Putamen (tissue), 1 donor: ENCODE results near the gene FMOD.

Experiments used
- DNase-seq: peaks from one replicate; pipeline ENCODE4 v3.0.0-alpha.2; 2016; ENCODE audit warnings: low spot score

FMOD gene

GRCh38 chr1:203360547-203361185 is 9.7 kb upstream of the FMOD start:
- no peak for DNase-seq

- DNase-seq = no peak
Observed at GRCh38 chr1:203359010-203359571, 8.2 kb upstream of the FMOD start.

GRCh38 chr1:203354246-203354645 is 3.3 kb upstream of the FMOD start:
- DNase-seq = no peak

- DNase-seq = no peak
Observed at GRCh38 chr1:203353486-203353885, 2.6 kb upstream of the FMOD start.

- peak; percentile 58 for DNase-seq
Observed at GRCh38 chr1:203349773-203350524, 973 bp downstream of the FMOD start.

GRCh38 chr1:203349166-203349565 is 1.8 kb downstream of the FMOD start:
- DNase-seq = no peak

GRCh38 chr1:203346769-203347102 is 4.2 kb downstream of the FMOD start:
- DNase-seq = no peak

GRCh38 chr1:203346060-203346768 is 4.7 kb downstream of the FMOD start:
- no peak for DNase-seq

- DNase-seq = no peak
Observed at GRCh38 chr1:203343956-203344754, 6.8 kb downstream of the FMOD start.

- no peak for DNase-seq
Observed at GRCh38 chr1:203342192-203342940, 8.6 kb downstream of the FMOD start.

GRCh38 chr1:203340112-203340790 is 10.7 kb downstream of the FMOD start:
- peak; percentile 84 for DNase-seq

- DNase-seq = peak; percentile 56
Observed at GRCh38 chr1:203338335-203339036, 12.4 kb downstream of the FMOD start.

- DNase-seq = no peak
Observed at GRCh38 chr1:203336097-203336496, 14.8 kb downstream of the FMOD start.

GRCh38 chr1:203335503-203335902 is 15.4 kb downstream of the FMOD start:
- DNase-seq = no peak

- DNase-seq = no peak
Observed at GRCh38 chr1:203331224-203331623, 19.7 kb downstream of the FMOD start.

GRCh38 chr1:203328714-203329122 is 22.2 kb downstream of the FMOD start:
- no peak for DNase-seq

GRCh38 chr1:203327684-203328457 is 23.1 kb downstream of the FMOD start:
- peak; percentile 80 for DNase-seq

- peak; percentile 92 for DNase-seq
Observed at GRCh38 chr1:203326830-203327683, 23.9 kb downstream of the FMOD start.
